Measurements from ENCODE around the gene NR2C1.
"Not testable (repeated sequence)": the region's sequence is repeated elsewhere in the genome, so short reads cannot be mapped to it uniquely, and the experiment has no call there.

The NR2C1 gene

GRCh38 chr12:95105540-95105939 is 32.1 kb upstream of the NR2C1 start:
- H3K27ac ChIP-seq (ENCODE audit: low read depth, low read length) = no peak overlapping the region
- H3K9ac ChIP-seq (ENCODE audit: low read length in 5 of 5) = no peak overlapping the region
- no peak overlapping the region for H3K4me3 ChIP-seq (ENCODE audit: low read depth in 1 of 5, low read length in 5 of 5)
- no peaks in the 10 kb centered on the region for H3K9me3 ChIP-seq (ENCODE audit: control insufficient read depth in 5 of 5, low read length in 5 of 5)
- H3K27me3 ChIP-seq (ENCODE audit: control insufficient read depth in 5 of 5, insufficient read depth in 4 of 5, low read length in 5 of 5) = no peaks in the 10 kb centered on the region
- H3K36me3 ChIP-seq (ENCODE audit: control insufficient read depth in 5 of 5, insufficient read depth in 5 of 5, low read length in 5 of 5) = peaks cover 0 to 34% (median 7%) of the 10 kb centered on the region in 5 donors
- peaks cover 0 to 8% (median 5%) of the 10 kb centered on the region in 5 donors for H3K4me1 ChIP-seq (ENCODE audit: control insufficient read depth in 5 of 5, insufficient read depth in 5 of 5, low read length in 5 of 5)

GRCh38 chr12:95104919-95105452 is 31.6 kb upstream of the NR2C1 start:
- Histone ChIP-seq H3K9ac (ENCODE audit: low read length in 5 of 5) (no peak overlapping the region), H3K27ac (ENCODE audit: low read depth, low read length) (no peak overlapping the region), H3K27me3 (ENCODE audit: control insufficient read depth in 5 of 5, insufficient read depth in 4 of 5, low read length in 5 of 5) (no peaks in the 10 kb centered on the region), H3K4me3 (ENCODE audit: low read depth in 1 of 5, low read length in 5 of 5) (no peak overlapping the region), H3K4me1 (ENCODE audit: control insufficient read depth in 5 of 5, insufficient read depth in 5 of 5, low read length in 5 of 5) (peaks cover 0 to 8% (median 5%) of the 10 kb centered on the region in 5 donors), H3K9me3 (ENCODE audit: control insufficient read depth in 5 of 5, low read length in 5 of 5) (no peaks in the 10 kb centered on the region), H3K36me3 (ENCODE audit: control insufficient read depth in 5 of 5, insufficient read depth in 5 of 5, low read length in 5 of 5) (peaks cover 0 to 37% (median 7%) of the 10 kb centered on the region in 5 donors)

- Histone ChIP-seq H3K9me3 (ENCODE audit: control insufficient read depth in 5 of 5, low read length in 5 of 5) (no peaks in the 10 kb centered on the region), H3K4me3 (ENCODE audit: low read depth in 1 of 5, low read length in 5 of 5) (no peak overlapping the region), H3K9ac (ENCODE audit: low read length in 5 of 5) (no peak overlapping the region), H3K27me3 (ENCODE audit: control insufficient read depth in 5 of 5, insufficient read depth in 4 of 5, low read length in 5 of 5) (no peaks in the 10 kb centered on the region), H3K27ac (ENCODE audit: low read depth, low read length) (no peak overlapping the region), H3K36me3 (ENCODE audit: control insufficient read depth in 5 of 5, insufficient read depth in 5 of 5, low read length in 5 of 5) (peaks cover 0 to 37% (median 12%) of the 10 kb centered on the region in 5 donors), H3K4me1 (ENCODE audit: control insufficient read depth in 5 of 5, insufficient read depth in 5 of 5, low read length in 5 of 5) (no peaks in the 10 kb centered on the region)
Measured at GRCh38 chr12:95102916-95103671, 29.7 kb upstream of the NR2C1 start.

- H3K9me3 ChIP-seq (ENCODE audit: control insufficient read depth in 5 of 5, low read length in 5 of 5); H3K27ac ChIP-seq (ENCODE audit: low read depth, low read length); H3K4me3 ChIP-seq (ENCODE audit: low read depth in 1 of 5, low read length in 5 of 5); H3K27me3 ChIP-seq (ENCODE audit: control insufficient read depth in 5 of 5, insufficient read depth in 4 of 5, low read length in 5 of 5); H3K9ac ChIP-seq (ENCODE audit: low read length in 5 of 5); H3K4me1 ChIP-seq (ENCODE audit: control insufficient read depth in 5 of 5, insufficient read depth in 5 of 5, low read length in 5 of 5): not testable (repeated sequence)
- H3K36me3 ChIP-seq (ENCODE audit: control insufficient read depth in 5 of 5, insufficient read depth in 5 of 5, low read length in 5 of 5) = peaks cover 0 to 33% (median 12%) of the 10 kb centered on the region in 5 donors
Measured at GRCh38 chr12:95101957-95102356, 28.5 kb upstream of the NR2C1 start.

GRCh38 chr12:95100264-95101190 is 27.1 kb upstream of the NR2C1 start:
- peaks cover 0 to 32% (median 12%) of the 10 kb centered on the region in 5 donors for H3K36me3 ChIP-seq (ENCODE audit: control insufficient read depth in 5 of 5, insufficient read depth in 5 of 5, low read length in 5 of 5)
- H3K27ac ChIP-seq (ENCODE audit: low read depth, low read length) = no peak overlapping the region
- no peaks in the 10 kb centered on the region for H3K27me3 ChIP-seq (ENCODE audit: control insufficient read depth in 5 of 5, insufficient read depth in 4 of 5, low read length in 5 of 5)
- H3K4me1 ChIP-seq (ENCODE audit: control insufficient read depth in 5 of 5, insufficient read depth in 5 of 5, low read length in 5 of 5) = peaks cover 0 to 9% (median 4%) of the 10 kb centered on the region in 5 donors
- H3K9me3 ChIP-seq (ENCODE audit: control insufficient read depth in 5 of 5, low read length in 5 of 5) = no peaks in the 10 kb centered on the region
- no peak overlapping the region for H3K9ac ChIP-seq (ENCODE audit: low read length in 5 of 5)
- no peak overlapping the region for H3K4me3 ChIP-seq (ENCODE audit: low read depth in 1 of 5, low read length in 5 of 5)

- no peak overlapping the region for H3K4me3 ChIP-seq (ENCODE audit: low read depth in 1 of 5, low read length in 5 of 5)
- H3K27ac ChIP-seq (ENCODE audit: low read depth, low read length) = no peak overlapping the region
- no peaks in the 10 kb centered on the region for H3K27me3 ChIP-seq (ENCODE audit: control insufficient read depth in 5 of 5, insufficient read depth in 4 of 5, low read length in 5 of 5)
- no peak overlapping the region for H3K9ac ChIP-seq (ENCODE audit: low read length in 5 of 5)
- peaks cover 0 to 9% (median 4%) of the 10 kb centered on the region in 5 donors for H3K4me1 ChIP-seq (ENCODE audit: control insufficient read depth in 5 of 5, insufficient read depth in 5 of 5, low read length in 5 of 5)
- H3K36me3 ChIP-seq (ENCODE audit: control insufficient read depth in 5 of 5, insufficient read depth in 5 of 5, low read length in 5 of 5) = peaks cover 0 to 24% (median 12%) of the 10 kb centered on the region in 5 donors
- no peaks in the 10 kb centered on the region for H3K9me3 ChIP-seq (ENCODE audit: control insufficient read depth in 5 of 5, low read length in 5 of 5)
Measured at GRCh38 chr12:95099270-95099790, 25.9 kb upstream of the NR2C1 start.

- no peak overlapping the region for H3K27ac ChIP-seq (ENCODE audit: low read depth, low read length)
Measured at GRCh38 chr12:95096852-95097251, 23.4 kb upstream of the NR2C1 start.

GRCh38 chr12:95096378-95096777 is 23.0 kb upstream of the NR2C1 start:
- Histone ChIP-seq H3K4me1 (ENCODE audit: control insufficient read depth in 5 of 5, insufficient read depth in 5 of 5, low read length in 5 of 5) (peaks cover 0 to 9% (median 4%) of the 10 kb centered on the region in 5 donors), H3K9me3 (ENCODE audit: control insufficient read depth in 5 of 5, low read length in 5 of 5) (no peaks in the 10 kb centered on the region), H3K4me3 (ENCODE audit: low read depth in 1 of 5, low read length in 5 of 5) (no peak overlapping the region), H3K36me3 (ENCODE audit: control insufficient read depth in 5 of 5, insufficient read depth in 5 of 5, low read length in 5 of 5) (peaks cover 3 to 25% (median 13%) of the 10 kb centered on the region in 5 donors), H3K27me3 (ENCODE audit: control insufficient read depth in 5 of 5, insufficient read depth in 4 of 5, low read length in 5 of 5) (no peaks in the 10 kb centered on the region), H3K9ac (ENCODE audit: low read length in 5 of 5) (no peak overlapping the region), H3K27ac (ENCODE audit: low read depth, low read length) (no peak overlapping the region)

More at GRCh38 chr12:95096852-95097251, 23.4 kb upstream of the NR2C1 start:
- Histone ChIP-seq H3K27me3 (ENCODE audit: control insufficient read depth in 5 of 5, insufficient read depth in 4 of 5, low read length in 5 of 5) (no peaks in the 10 kb centered on the region), H3K4me1 (ENCODE audit: control insufficient read depth in 5 of 5, insufficient read depth in 5 of 5, low read length in 5 of 5) (peaks cover 0 to 9% (median 4%) of the 10 kb centered on the region in 5 donors), H3K9me3 (ENCODE audit: control insufficient read depth in 5 of 5, low read length in 5 of 5) (no peaks in the 10 kb centered on the region), H3K4me3 (ENCODE audit: low read depth in 1 of 5, low read length in 5 of 5) (no peak overlapping the region), H3K9ac (ENCODE audit: low read length in 5 of 5) (no peak overlapping the region), H3K36me3 (ENCODE audit: control insufficient read depth in 5 of 5, insufficient read depth in 5 of 5, low read length in 5 of 5) (peaks cover 0 to 21% (median 13%) of the 10 kb centered on the region in 5 donors)

- peaks cover 3 to 25% (median 13%) of the 10 kb centered on the region in 5 donors for H3K36me3 ChIP-seq (ENCODE audit: control insufficient read depth in 5 of 5, insufficient read depth in 5 of 5, low read length in 5 of 5)
- H3K27ac ChIP-seq (ENCODE audit: low read depth, low read length); H3K27me3 ChIP-seq (ENCODE audit: control insufficient read depth in 5 of 5, insufficient read depth in 4 of 5, low read length in 5 of 5): not testable (repeated sequence)
Measured at GRCh38 chr12:95095866-95096265, 22.4 kb upstream of the NR2C1 start.

More at GRCh38 chr12:95095866-95096265, 22.4 kb upstream of the NR2C1 start:
- H3K4me3 ChIP-seq (ENCODE audit: low read depth in 1 of 5, low read length in 5 of 5); H3K9me3 ChIP-seq (ENCODE audit: control insufficient read depth in 5 of 5, low read length in 5 of 5); H3K9ac ChIP-seq (ENCODE audit: low read length in 5 of 5); H3K4me1 ChIP-seq (ENCODE audit: control insufficient read depth in 5 of 5, insufficient read depth in 5 of 5, low read length in 5 of 5): not testable (repeated sequence)
